Neural progenitor cell (in vitro differentiated cells): ENCODE results near the gene ERGIC1.

Source experiments
- CTCF ChIP-seq: fragments of 200-600 bp; sonication (generic); IDR thresholded peaks from 2 replicates; pipeline ENCODE4 v1.5.1; 2017; ENCODE audit warnings: antibody characterized with exemption, mild to moderate bottlenecking
- EZH2 ChIP-seq: fragments of 200-600 bp; sonication (generic); IDR thresholded peaks from 2 replicates; pipeline ENCODE4 v1.6.1; 2017; ENCODE audit warnings: antibody characterized with exemption, mild to moderate bottlenecking, moderate library complexity

GRCh38 chr5:172890659-172891058 lies 56.6 kb downstream of the ERGIC1 start:
- TF ChIP-seq CTCF (no peak), EZH2 (no peak)
